OCI-LY3 (cell line): ENCODE results near the gene FGB.

ENCODE experiments used
- H2AFZ ChIP-seq: fragments of 200-600, 300-600 bp; shearing (Covaris generic); 2 replicates; pipeline ENCODE4 v1.6.0; 2014; ENCODE audit warnings: antibody characterized with exemption, low read depth, low read length
- H3K27ac ChIP-seq: fragments of 200-600, 300-600 bp; sonication (generic); 2 replicates; pipeline ENCODE4 v1.5.1; 2014; ENCODE audit warnings: mild to moderate bottlenecking, low read length, moderate library complexity, mixed read lengths
- H3K27me3 ChIP-seq: fragments of 200-600, 300-600 bp; sonication (generic); 2 replicates; pipeline ENCODE4 v1.6.1; 2014; ENCODE audit warnings: low read depth, low read length, mixed read lengths
- H3K36me3 ChIP-seq: fragments of 200-600, 300-600 bp; sonication (generic); replicated peaks from 2 replicates; pipeline ENCODE3; 2014; ENCODE audit warnings: low read depth, low read length, mixed read lengths
- H3K4me1 ChIP-seq: fragments of 300-600, 200-600 bp; sonication (generic); 2 replicates; pipeline ENCODE4 v1.6.1; 2014; ENCODE audit warnings: low read length, mixed read lengths
- H3K4me2 ChIP-seq: fragments of 200-600, 300-600 bp; sonication (generic); 2 replicates; pipeline ENCODE4 v1.6.1; 2014; ENCODE audit warnings: low read length, mixed read lengths
- H3K4me3 ChIP-seq: fragments of 300-600, 200-600 bp; sonication (generic); 2 replicates; pipeline ENCODE4 v1.5.1; 2014; ENCODE audit warnings: antibody characterized with exemption, mild to moderate bottlenecking, low read length, moderate library complexity
- H3K79me2 ChIP-seq: fragments of 300-600, 200-600 bp; shearing (Covaris generic); 2 replicates; pipeline ENCODE4 v1.6.1; 2014; ENCODE audit warnings: mild to moderate bottlenecking, low read length, mixed read lengths
- H3K9ac ChIP-seq: fragments of 300-600, 200-600 bp; shearing (Covaris generic); 2 replicates; pipeline ENCODE4 v1.6.0; 2014; ENCODE audit warnings: mild to moderate bottlenecking, low read length, moderate library complexity
- H3K9me3 ChIP-seq: fragments of 200-600, 300-600 bp; shearing (Covaris generic); 2 replicates; pipeline ENCODE4 v1.6.1; 2014; ENCODE audit warnings: low read length, mixed read lengths; ENCODE audit not compliant: insufficient read depth
- H4K20me1 ChIP-seq: fragments of 200-600, 300-600 bp; sonication (generic); 2 replicates; pipeline ENCODE4 v1.6.1; 2016; ENCODE audit warnings: low read length, mixed read lengths; ENCODE audit not compliant: insufficient read depth
- CTCF ChIP-seq: fragments of 200-600, 300-600 bp; sonication (generic); IDR thresholded peaks from 2 replicates; pipeline ENCODE4 v1.5.1; 2014; ENCODE audit warnings: antibody characterized with exemption, low read length, low read depth
- EZH2phosphoT487 ChIP-seq: fragments of 200-600 bp; shearing (Covaris generic); IDR thresholded peaks from 2 replicates; pipeline ENCODE4 v1.6.1; 2018; ENCODE audit warnings: antibody characterized with exemption, mixed run types, low read depth

FGB gene

DNA sequence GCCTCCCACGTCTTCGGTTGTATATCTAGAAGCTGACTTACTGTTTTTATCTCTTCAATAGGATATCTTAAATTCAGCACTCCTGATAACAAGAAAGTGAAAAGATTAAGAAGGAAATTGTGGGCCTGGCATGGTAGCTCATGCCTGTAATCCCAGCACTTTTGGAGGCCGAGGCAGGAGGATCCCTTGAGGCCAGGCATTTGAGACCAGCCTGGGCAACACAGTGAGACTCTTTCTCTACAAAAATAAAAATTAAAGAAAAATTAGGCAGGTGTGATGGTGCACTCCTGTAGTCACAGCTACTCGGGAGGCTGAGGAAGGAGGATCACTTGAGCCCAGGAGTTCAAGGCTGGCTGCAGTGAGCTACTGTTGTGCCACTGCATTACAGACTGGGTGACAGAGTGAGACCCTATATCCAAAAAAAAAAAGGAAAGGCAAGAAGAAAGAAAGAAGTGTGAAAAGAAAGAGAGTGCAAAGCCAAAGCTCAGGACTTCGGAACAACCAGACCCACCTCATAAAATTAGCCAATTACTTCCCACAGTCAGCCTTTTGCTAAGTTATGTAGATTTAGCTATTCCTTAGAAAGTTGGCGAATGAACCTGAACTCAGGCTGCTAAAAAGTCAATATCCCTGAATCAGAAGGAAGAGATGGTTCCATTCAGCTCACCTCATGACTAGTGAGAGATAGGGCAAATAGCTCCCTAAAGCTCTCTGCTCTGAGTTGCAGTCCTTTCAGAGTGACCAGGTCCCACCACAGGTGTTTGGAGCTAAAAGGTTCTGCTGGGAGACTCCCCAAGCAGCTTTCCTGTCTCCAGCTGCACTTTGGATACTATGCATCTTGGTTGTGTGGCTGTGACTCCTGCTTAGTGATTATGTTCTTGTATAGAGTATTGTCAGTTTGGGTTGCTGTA lies 40.5 kb downstream of the FGB start:
- no peak overlapping the region for H3K27ac ChIP-seq
- TF ChIP-seq CTCF = no peak
- TF ChIP-seq EZH2phosphoT487 = no peak
- H2AFZ ChIP-seq = no peak overlapping the region
- H3K4me1 ChIP-seq = no peaks in the 10 kb centered on the region
- H4K20me1 ChIP-seq = no peaks in the 10 kb centered on the region
- H3K79me2 ChIP-seq = no peaks in the 10 kb centered on the region
- H3K36me3 ChIP-seq = no peaks in the 10 kb centered on the region
- no peaks in the 10 kb centered on the region for H3K9me3 ChIP-seq
- H3K9ac ChIP-seq = no peak overlapping the region
- H3K4me3 ChIP-seq = no peak overlapping the region
- peaks cover 7% of the 10 kb centered on the region; the same call in 1 of the 2 replicates for H3K27me3 ChIP-seq
- H3K4me2 ChIP-seq = no peak overlapping the region

GRCh38 chr4:154604696-154605200 lies 41.9 kb downstream of the FGB start:
- Histone ChIP-seq H3K4me3 (no peak overlapping the region), H3K27ac (no peak overlapping the region)

DNA sequence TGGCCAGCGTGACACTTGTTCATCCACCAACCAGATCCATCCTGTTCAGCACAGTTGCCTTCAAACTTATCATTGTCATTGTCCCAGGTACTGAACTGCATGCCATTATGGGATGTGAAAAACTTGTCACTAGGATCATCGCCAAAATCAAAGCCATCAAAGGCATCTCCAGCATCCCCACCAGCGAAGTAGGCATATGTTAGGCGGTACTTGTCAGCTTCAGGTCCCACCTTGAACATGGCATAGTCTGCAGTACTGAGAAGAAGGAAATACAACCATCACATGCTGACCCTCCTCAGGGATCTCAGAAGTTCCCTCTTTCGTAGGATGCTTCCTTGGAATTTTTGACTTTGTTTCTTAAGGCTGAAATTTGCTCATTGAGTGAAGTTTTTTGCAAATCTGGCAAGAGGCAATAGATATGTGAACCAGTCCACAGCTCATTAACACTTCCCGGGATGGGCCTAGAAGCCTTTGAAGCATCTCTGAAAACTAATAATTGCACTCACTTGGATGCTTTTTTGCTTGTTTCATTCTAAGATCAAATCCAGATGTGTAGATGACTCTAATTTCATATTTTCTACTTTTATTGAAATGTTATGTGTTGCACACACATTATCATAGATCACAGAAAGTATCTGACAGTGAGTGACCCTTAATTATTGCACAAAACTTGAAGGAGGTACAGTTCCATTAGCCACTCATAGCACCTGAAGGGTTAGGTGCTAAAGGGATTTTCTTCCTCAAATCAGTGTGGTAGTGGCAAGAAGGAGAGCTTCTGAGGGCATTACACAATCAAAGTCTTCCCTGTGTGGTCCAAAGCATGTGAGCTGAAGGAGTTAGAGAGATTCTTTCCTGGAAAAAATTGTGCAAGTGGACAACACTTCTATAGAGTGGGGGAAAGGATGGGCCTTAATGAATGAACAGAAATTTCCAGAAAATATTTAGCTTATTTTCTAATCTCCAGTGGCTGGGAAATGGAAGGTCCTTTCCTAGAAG lies 44.2 kb downstream of the FGB start:
- peaks cover 10% of the 10 kb centered on the region for H3K27me3 ChIP-seq
- no peak overlapping the region for H2AFZ ChIP-seq
- no peak overlapping the region for H3K4me2 ChIP-seq
- H3K27ac ChIP-seq = no peak overlapping the region
- H3K4me1 ChIP-seq = no peaks in the 10 kb centered on the region
- H4K20me1 ChIP-seq = no peaks in the 10 kb centered on the region
- TF ChIP-seq CTCF (no peak), EZH2phosphoT487 (no peak)
- H3K36me3 ChIP-seq = no peaks in the 10 kb centered on the region
- no peaks in the 10 kb centered on the region for H3K9me3 ChIP-seq
- H3K9ac ChIP-seq = no peak overlapping the region
- no peaks in the 10 kb centered on the region for H3K79me2 ChIP-seq
- H3K4me3 ChIP-seq = no peak overlapping the region

More at GRCh38 chr4:154604696-154605200, 41.9 kb downstream of the FGB start:
- Histone ChIP-seq H4K20me1 (no peaks in the 10 kb centered on the region), H3K36me3 (no peaks in the 10 kb centered on the region), H3K9me3 (no peaks in the 10 kb centered on the region), H3K4me2 (no peak overlapping the region), H3K27me3 (peaks cover 13% of the 10 kb centered on the region), H2AFZ (no peak overlapping the region), H3K9ac (no peak overlapping the region), H3K79me2 (no peaks in the 10 kb centered on the region), H3K4me1 (no peaks in the 10 kb centered on the region)
- TF ChIP-seq CTCF (no peak), EZH2phosphoT487 (no peak)
